Caco-2 (cell line): ENCODE data around the gene GSE1. TPM values are rescaled to one million over a fixed set of nuclear protein-coding genes. Genes with fewer than 3 reads are reported as not detected.

Source experiments
- BruUV-seq: library from RNA; stranded (reverse); fragments of 400-500 nt; replicated peaks from 2 replicates; lab custom pipeline; 2021; lab: Mats Ljungman, UMichigan
- CTCF ChIA-PET: fragments of 300-600 bp; sonication (Branson Sonifier 250); formaldehyde crosslinking; loops from one replicate; lab custom pipeline; 2022; ENCODE audit warnings: antibody characterized with exemption; lab: Charles Lee
- POLR2A ChIA-PET: fragments of 300-600 bp; sonication (Branson Sonifier 250); formaldehyde crosslinking; loops from one replicate; lab custom pipeline; 2022; ENCODE audit warnings: antibody characterized with exemption; lab: Charles Lee
- DNase-seq, 2 experiments: peaks; one replicate each; pipeline versions ENCODE4 v3.0.0 to v3.0.0-alpha.2; 2020 to 2022
- H3K27me3 ChIP-seq: replicated peaks from 2 replicates; pipeline ENCODE4 v1.6.0; 2011; ENCODE audit warnings: low read length; ENCODE audit not compliant: control insufficient read depth, insufficient read depth
- H3K36me3 ChIP-seq: 2 replicates; pipeline ENCODE4 v1.5.1; 2011; ENCODE audit warnings: low read length; ENCODE audit not compliant: control insufficient read depth, insufficient read depth
- H3K4me1 ChIP-seq: fragments of 250-450 bp; sonication (Bioruptor Pico); 2 replicates; pipeline ENCODE4 v1.5.1; 2020; ENCODE audit warnings: mild to moderate bottlenecking
- H3K4me3 ChIP-seq: 2 replicates; pipeline ENCODE4 v1.5.1; 2011; ENCODE audit warnings: low read depth, mild to moderate bottlenecking, control low read depth, low read length
- H3K9me3 ChIP-seq: fragments of 250-450 bp; sonication (Bioruptor Pico); 2 replicates; pipeline ENCODE4 v1.5.1; 2020; ENCODE audit warnings: mild to moderate bottlenecking, moderate library complexity
- H3K27ac Mint-ChIP-seq: one replicate; pipeline ENCODE4 v1.8.0; 2022; ENCODE audit warnings: mixed read lengths; ENCODE audit not compliant: unreplicated experiment
- H3K27me3 Mint-ChIP-seq: one replicate; pipeline ENCODE4 v1.8.0; 2022; ENCODE audit warnings: mixed read lengths; ENCODE audit not compliant: insufficient read depth, unreplicated experiment
- H3K36me3 Mint-ChIP-seq: one replicate; pipeline ENCODE4 v1.8.0; 2022; ENCODE audit warnings: mild to moderate bottlenecking, mixed read lengths; ENCODE audit not compliant: insufficient read depth, unreplicated experiment
- H3K4me1 Mint-ChIP-seq: one replicate; pipeline ENCODE4 v1.8.0; 2022; ENCODE audit warnings: low read depth, mixed read lengths; ENCODE audit not compliant: unreplicated experiment
- H3K4me3 Mint-ChIP-seq: one replicate; pipeline ENCODE4 v1.8.0; 2022; ENCODE audit warnings: mild to moderate bottlenecking, moderate library complexity, mixed read lengths; ENCODE audit not compliant: unreplicated experiment
- H3K9me3 Mint-ChIP-seq: one replicate; pipeline ENCODE4 v1.8.0; 2022; ENCODE audit warnings: mixed read lengths; ENCODE audit not compliant: unreplicated experiment
- intact Hi-C: fragments of 100-400 bp; cut with micrococcal nuclease; formaldehyde crosslinking; loops from one replicate; pipeline ENCODE4 v1.10.0; 2022; ENCODE audit not compliant: unreplicated experiment
- total RNA-seq: library from RNA; stranded (reverse); gene quantifications from 2 replicates; pipeline ENCODE4 v1.2.3, GENCODE V29; 2022
- TF ChIP-seq, protein P1 (sequence below), 2 experiments: fragments of 200-600 bp in 1 of 2; IDR thresholded peaks; 1 replicate in 1 of 2; 2 replicates in 1 of 2; pipeline versions ENCODE4 v1.5.1 to v1.8.0; 2011 to 2022; ENCODE audit warnings: antibody characterized with exemption in 1 of 2, control low read depth in 1 of 2, inconsistent platforms in 1 of 2, low read depth in 1 of 2, low read length in 1 of 2, mild to moderate bottlenecking in 1 of 2, moderate library complexity in 1 of 2; ENCODE audit not compliant: insufficient read depth in 1 of 2, severe bottlenecking in 1 of 2, unreplicated experiment in 1 of 2

Gene GSE1
- total RNA-seq, 1 experiment from 2014 or later: 142 TPM

DNA sequence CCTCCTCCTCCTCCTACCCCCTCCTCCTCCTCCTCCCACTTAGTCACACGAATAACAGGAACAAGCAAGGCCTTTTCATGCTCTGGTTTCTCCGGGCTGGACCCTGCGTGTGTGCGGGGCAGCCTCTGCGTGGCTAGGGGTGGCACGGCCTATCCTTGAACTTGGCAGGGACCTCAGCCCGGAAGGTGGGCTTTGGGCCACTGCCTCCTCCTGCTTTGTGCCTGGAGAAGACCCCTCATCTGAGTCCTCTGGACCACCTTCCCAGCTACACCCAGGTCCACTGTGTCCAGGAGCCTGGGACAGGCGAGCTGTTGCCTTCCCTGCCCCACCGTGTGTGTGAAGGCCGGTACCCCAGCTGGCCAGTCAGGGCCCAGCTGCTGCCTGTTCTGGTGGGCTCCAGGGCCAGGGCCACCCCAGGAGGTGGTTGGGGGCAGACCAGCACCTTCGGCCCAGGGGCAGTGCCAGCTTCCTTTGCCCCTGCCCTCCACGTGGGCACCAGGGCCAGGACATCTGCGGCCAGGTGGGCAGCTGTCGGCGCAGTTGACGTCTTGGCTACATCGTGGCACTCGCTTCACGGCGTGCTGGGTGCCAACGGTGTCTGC, 40.3 kb downstream of the GSE1 start:
- Mint-ChIP-seq H3K4me3 (no peak overlapping the region), H3K4me1 (no peaks in the 10 kb centered on the region), H3K9me3 (no peaks in the 10 kb centered on the region), H3K27me3 (no peaks in the 10 kb centered on the region), H3K36me3 (peaks cover 73% of the 10 kb centered on the region), H3K27ac (no peak overlapping the region)
- Histone ChIP-seq H3K4me3 (no peak overlapping the region), H3K27me3 (no peaks in the 10 kb centered on the region), H3K4me1 (no peaks in the 10 kb centered on the region), H3K9me3 (no peaks in the 10 kb centered on the region), H3K36me3 (peaks cover 13% of the 10 kb centered on the region)
- ChIA-PET POLR2A (no interaction called here), CTCF (no interaction called here)
- no peak for DNase-seq
- no TSS peak for BruUV-seq
- intact Hi-C loops: no loop called here
- TF ChIP-seq, protein P1, sequence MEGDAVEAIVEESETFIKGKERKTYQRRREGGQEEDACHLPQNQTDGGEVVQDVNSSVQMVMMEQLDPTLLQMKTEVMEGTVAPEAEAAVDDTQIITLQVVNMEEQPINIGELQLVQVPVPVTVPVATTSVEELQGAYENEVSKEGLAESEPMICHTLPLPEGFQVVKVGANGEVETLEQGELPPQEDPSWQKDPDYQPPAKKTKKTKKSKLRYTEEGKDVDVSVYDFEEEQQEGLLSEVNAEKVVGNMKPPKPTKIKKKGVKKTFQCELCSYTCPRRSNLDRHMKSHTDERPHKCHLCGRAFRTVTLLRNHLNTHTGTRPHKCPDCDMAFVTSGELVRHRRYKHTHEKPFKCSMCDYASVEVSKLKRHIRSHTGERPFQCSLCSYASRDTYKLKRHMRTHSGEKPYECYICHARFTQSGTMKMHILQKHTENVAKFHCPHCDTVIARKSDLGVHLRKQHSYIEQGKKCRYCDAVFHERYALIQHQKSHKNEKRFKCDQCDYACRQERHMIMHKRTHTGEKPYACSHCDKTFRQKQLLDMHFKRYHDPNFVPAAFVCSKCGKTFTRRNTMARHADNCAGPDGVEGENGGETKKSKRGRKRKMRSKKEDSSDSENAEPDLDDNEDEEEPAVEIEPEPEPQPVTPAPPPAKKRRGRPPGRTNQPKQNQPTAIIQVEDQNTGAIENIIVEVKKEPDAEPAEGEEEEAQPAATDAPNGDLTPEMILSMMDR (IDR thresholded peaks at IDR 0.05; ENCODE audit: insufficient read depth in 1 of 2, low read depth in 1 of 2, low read length in 1 of 2, severe bottlenecking in 1 of 2, unreplicated experiment in 1 of 2): no peak

DNA sequence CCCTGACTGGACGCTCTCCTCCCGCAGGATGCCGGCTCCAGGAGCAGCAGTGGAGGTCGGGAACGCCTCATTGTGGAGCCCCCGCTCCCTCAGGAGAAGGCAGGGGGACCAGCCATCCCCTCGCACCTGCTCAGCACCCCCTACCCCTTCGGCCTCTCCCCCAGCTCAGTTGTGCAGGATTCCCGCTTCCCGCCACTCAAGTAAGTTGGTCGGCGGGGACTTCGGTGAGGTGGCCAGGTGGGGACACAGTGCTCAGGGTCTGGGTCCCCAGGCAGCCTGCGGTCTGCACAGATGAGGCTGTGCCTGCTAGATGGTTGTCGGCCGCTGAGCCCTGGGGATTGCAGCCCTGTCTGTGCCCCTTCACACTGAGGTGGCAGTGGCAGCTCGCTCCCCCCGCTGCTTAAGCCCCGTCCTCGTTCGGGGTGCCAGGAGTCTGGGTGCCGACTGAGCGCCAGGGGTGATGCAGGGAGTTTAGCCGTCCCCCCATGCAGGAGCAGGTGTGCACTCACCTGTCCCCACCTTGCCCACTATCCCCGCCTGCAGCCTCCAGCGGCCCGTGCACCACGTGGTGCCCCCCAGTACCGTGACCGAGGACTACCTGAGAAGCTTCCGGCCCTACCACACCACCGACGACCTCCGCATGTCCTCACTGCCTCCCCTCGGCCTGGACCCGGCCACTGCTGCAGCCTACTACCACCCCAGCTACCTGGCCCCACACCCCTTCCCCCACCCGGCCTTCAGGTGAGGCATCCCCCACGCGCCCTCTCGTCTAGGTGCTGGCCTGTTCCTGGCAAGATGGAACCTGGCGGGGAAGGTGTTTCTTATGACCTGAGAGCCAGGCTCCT, 41.4 kb downstream of the GSE1 start:
- H3K36me3 ChIP-seq: peaks cover 15% of the 10 kb centered on the region
- H3K36me3 Mint-ChIP-seq: peaks cover 73% of the 10 kb centered on the region
- H3K4me1 ChIP-seq: no peaks in the 10 kb centered on the region
- no peak overlapping the region for H3K27ac Mint-ChIP-seq
- CTCF ChIA-PET: interaction anchor here (0.6 kb wide), 1 partner anchor 21 kb away, joined by 3 read pairs; no protein-coding TSS in a partner anchor
- no peaks in the 10 kb centered on the region for H3K4me1 Mint-ChIP-seq
- TF ChIP-seq, protein P1 (IDR thresholded peaks at IDR 0.05; ENCODE audit: insufficient read depth in 1 of 2, low read depth in 1 of 2, low read length in 1 of 2, severe bottlenecking in 1 of 2, unreplicated experiment in 1 of 2): no peak
- no TSS peak for BruUV-seq
- no peaks in the 10 kb centered on the region for H3K27me3 Mint-ChIP-seq
- H3K27me3 ChIP-seq: no peaks in the 10 kb centered on the region
- H3K4me3 ChIP-seq: no peak overlapping the region
- no peaks in the 10 kb centered on the region for H3K9me3 ChIP-seq
- DNase-seq: no peak
- H3K4me3 Mint-ChIP-seq: no peak overlapping the region
- intact Hi-C loops: no loop called here
- H3K9me3 Mint-ChIP-seq: no peaks in the 10 kb centered on the region
- POLR2A ChIA-PET: no interaction called here

DNA sequence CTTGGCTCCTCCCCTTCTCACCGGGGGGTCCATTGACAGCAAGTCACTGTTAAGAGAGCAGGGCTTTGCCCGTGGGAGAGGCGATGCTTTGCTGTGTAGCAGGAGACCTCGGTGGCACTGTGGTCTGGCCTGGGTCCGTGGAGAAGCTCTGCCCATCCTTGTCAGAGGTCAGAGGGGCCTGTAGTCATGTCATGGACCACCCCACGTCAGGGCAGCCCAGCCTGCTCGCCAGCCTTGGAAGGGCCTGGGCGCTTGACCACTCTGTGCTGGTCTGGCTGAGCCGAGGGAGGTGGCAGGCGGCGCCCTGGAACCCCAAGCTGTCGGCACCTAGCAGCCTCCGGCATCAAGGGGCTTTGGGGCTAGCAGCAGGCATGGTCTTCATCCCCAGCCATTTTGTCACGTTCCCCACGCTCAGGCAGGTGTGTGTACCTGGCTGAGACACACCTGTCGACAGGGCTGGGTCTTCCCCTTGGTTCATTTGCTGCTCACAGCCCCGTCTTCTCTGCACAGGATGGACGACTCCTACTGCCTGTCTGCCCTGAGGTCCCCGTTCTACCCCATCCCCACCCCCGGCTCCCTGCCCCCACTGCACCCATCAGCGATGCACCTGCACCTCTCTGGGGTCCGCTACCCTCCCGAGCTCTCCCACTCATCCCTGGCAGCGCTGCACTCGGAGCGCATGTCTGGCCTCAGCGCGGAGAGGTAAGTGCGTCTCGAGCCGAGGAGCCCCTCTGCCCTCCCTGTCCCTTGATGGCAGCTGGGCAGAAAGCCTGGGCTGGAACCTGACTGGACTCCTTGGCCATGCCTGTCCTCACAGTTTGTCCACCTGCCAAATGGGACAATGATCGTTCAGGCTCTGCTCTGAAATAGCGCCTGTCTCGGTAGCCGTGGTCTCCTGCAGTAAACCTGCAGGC, 42.4 kb downstream of the GSE1 start:
- Histone ChIP-seq H3K27me3 (no peaks in the 10 kb centered on the region), H3K9me3 (no peaks in the 10 kb centered on the region), H3K4me1 (no peaks in the 10 kb centered on the region), H3K36me3 (peaks cover 10% of the 10 kb centered on the region), H3K4me3 (no peak overlapping the region)
- Mint-ChIP-seq H3K27ac (peak overlapping the region; percentile 37), H3K4me1 (no peaks in the 10 kb centered on the region), H3K36me3 (peaks cover 80% of the 10 kb centered on the region), H3K27me3 (no peaks in the 10 kb centered on the region), H3K4me3 (no peak overlapping the region), H3K9me3 (no peaks in the 10 kb centered on the region)
- BruUV-seq: no TSS peak
- no peak for DNase-seq
- POLR2A ChIA-PET: interaction anchor here (0.6 kb wide), 1 partner anchor 10 kb away, joined by 10 read pairs; no protein-coding TSS in a partner anchor
- intact Hi-C loops: no loop called here
- CTCF ChIA-PET: interaction anchor here (0.6 to 1.5 kb wide), 2 partner anchors 20 to 62 kb away, joined by 3 read pairs; no protein-coding TSS in a partner anchor
- TF ChIP-seq, protein P1 (IDR thresholded peaks at IDR 0.05; ENCODE audit: insufficient read depth in 1 of 2, low read depth in 1 of 2, low read length in 1 of 2, severe bottlenecking in 1 of 2, unreplicated experiment in 1 of 2): no peak
